HG02870 (cell line): ENCODE measurements around the gene CXCL9.
"Not testable (repeated sequence)": the region's sequence is repeated elsewhere in the genome, so short reads cannot be mapped to it uniquely, and the experiment has no call there.

Source experiments
- ATAC-seq: cut with Tn5 transposase; IDR thresholded peaks from one replicate; pipeline ENCODE4 v1.9.1; 2021; ENCODE audit warnings: mild to moderate bottlenecking, moderate library complexity; ENCODE audit not compliant: unreplicated experiment

CXCL9 gene

GRCh38 chr4:76007089-76007862, at the start of gene CXCL9:
TSS of gene CXCL9 (minus strand) at chr4:76007509. CDS start at chr4:76007449, 60 bp downstream.
- no peak for ATAC-seq

- ATAC-seq: no peak
These were observed 48.1 kb upstream of the CXCL9 start for GRCh38 chr4:76055421-76055820.

- ATAC-seq: peak; percentile 97
These were observed 47.7 kb upstream of the CXCL9 start for GRCh38 chr4:76055016-76055415.

GRCh38 chr4:76053730-76054129, 46.4 kb upstream of the CXCL9 start:
- no peak for ATAC-seq

GRCh38 chr4:76050560-76051050, 43.3 kb upstream of the CXCL9 start:
- not testable (repeated sequence) for ATAC-seq

- ATAC-seq: not testable (repeated sequence)
These were observed 42.6 kb upstream of the CXCL9 start for GRCh38 chr4:76049860-76050416.

GRCh38 chr4:76044686-76045085, 37.4 kb upstream of the CXCL9 start:
- not testable (repeated sequence) for ATAC-seq

GRCh38 chr4:76043306-76043705, 36.0 kb upstream of the CXCL9 start:
- ATAC-seq: not testable (repeated sequence)

GRCh38 chr4:76042241-76042998, 35.1 kb upstream of the CXCL9 start:
- not testable (repeated sequence) for ATAC-seq

GRCh38 chr4:76036855-76037254, 29.5 kb upstream of the CXCL9 start:
- peak; percentile 65 for ATAC-seq

GRCh38 chr4:76035799-76036380, 28.6 kb upstream of the CXCL9 start, which contains the start of gene CXCL11:
TSS of gene CXCL11 (minus strand) at chr4:76036070. CDS start at chr4:76035987, 83 bp downstream.
- ATAC-seq: no peak

GRCh38 chr4:76035141-76035540, 27.8 kb upstream of the CXCL9 start:
- no peak for ATAC-seq

- ATAC-seq: no peak
These were observed 22.0 kb upstream of the CXCL9 start for GRCh38 chr4:76029300-76029699.

GRCh38 chr4:76028350-76028765, 21.0 kb upstream of the CXCL9 start:
- ATAC-seq: no peak

GRCh38 chr4:76024065-76024464, 16.8 kb upstream of the CXCL9 start:
- no peak for ATAC-seq

- no peak for ATAC-seq
These were observed 16.1 kb upstream of the CXCL9 start, which contains the start of gene CXCL10 for GRCh38 chr4:76023389-76023788. TSS of gene CXCL10 (minus strand) at chr4:76023497. CDS start at chr4:76023431, 66 bp downstream.

GRCh38 chr4:76022677-76023076, 15.4 kb upstream of the CXCL9 start:
- no peak for ATAC-seq

GRCh38 chr4:76022031-76022430, 14.7 kb upstream of the CXCL9 start:
- no peak for ATAC-seq

GRCh38 chr4:76017056-76017686, 9.9 kb upstream of the CXCL9 start:
- no peak for ATAC-seq

GRCh38 chr4:76016393-76016792, 9.1 kb upstream of the CXCL9 start:
- peak; percentile 73 for ATAC-seq
